RWPE1 (cell line): ENCODE measurements around the gene DCBLD2.
A peak's percentile ranks its signal among the peaks of the same experiment; 100 is the strongest.
"Not testable (repeated sequence)": the region's sequence is repeated elsewhere in the genome, so short reads cannot be mapped to it uniquely, and the experiment has no call there.

Source experiments
- CTCF ChIA-PET: fragments of 350-600 bp; sonication (Branson Sonifier 250); formaldehyde crosslinking; extraction: SDS; loops from one replicate; lab custom pipeline; 2021; lab: Yijun Ruan, JAX
- POLR2A ChIA-PET: fragments of 400-600 bp; formaldehyde crosslinking; extraction: SDS; loops from one replicate; lab custom pipeline; 2020; ENCODE audit warnings: antibody characterized with exemption; ENCODE audit not compliant: low non-redundant PET; lab: Yijun Ruan, JAX
- DNase-seq: peaks from one replicate; pipeline ENCODE4 v3.0.0; 2012; ENCODE audit warnings: low spot score
- H3K27ac ChIP-seq: fragments of 450-650 bp; 2 replicates; pipeline ENCODE4 v1.5.1; 2017
- TF ChIP-seq, protein P1 (sequence below): fragments of 450-650 bp; conservative IDR thresholded peaks from 2 replicates; pipeline ENCODE4 v1.5.1; 2017; ENCODE audit warnings: low read depth, mild to moderate bottlenecking

Gene DCBLD2

GRCh38 chr3:98843266-98843959 lies 58.1 kb downstream of the DCBLD2 start:
- H3K27ac ChIP-seq, result no peak overlapping the region
- ChIA-PET POLR2A (no interaction called here), CTCF (interaction anchor here (0.5 kb wide), 1 partner anchor 59 kb away, joined by 5 read pairs; no protein-coding TSS in a partner anchor)
- TF ChIP-seq, protein P1, sequence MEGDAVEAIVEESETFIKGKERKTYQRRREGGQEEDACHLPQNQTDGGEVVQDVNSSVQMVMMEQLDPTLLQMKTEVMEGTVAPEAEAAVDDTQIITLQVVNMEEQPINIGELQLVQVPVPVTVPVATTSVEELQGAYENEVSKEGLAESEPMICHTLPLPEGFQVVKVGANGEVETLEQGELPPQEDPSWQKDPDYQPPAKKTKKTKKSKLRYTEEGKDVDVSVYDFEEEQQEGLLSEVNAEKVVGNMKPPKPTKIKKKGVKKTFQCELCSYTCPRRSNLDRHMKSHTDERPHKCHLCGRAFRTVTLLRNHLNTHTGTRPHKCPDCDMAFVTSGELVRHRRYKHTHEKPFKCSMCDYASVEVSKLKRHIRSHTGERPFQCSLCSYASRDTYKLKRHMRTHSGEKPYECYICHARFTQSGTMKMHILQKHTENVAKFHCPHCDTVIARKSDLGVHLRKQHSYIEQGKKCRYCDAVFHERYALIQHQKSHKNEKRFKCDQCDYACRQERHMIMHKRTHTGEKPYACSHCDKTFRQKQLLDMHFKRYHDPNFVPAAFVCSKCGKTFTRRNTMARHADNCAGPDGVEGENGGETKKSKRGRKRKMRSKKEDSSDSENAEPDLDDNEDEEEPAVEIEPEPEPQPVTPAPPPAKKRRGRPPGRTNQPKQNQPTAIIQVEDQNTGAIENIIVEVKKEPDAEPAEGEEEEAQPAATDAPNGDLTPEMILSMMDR, result no peak
- no peak for DNase-seq

- CTCF ChIA-PET, result interaction anchor here (0.5 to 0.6 kb wide), 2 partner anchors 14 to 119 kb away, joined by 3 to 4 read pairs; no protein-coding TSS in a partner anchor
- DNase-seq, result no peak
- H3K27ac ChIP-seq, result no peak overlapping the region
- TF ChIP-seq, protein P1, result no peak
- POLR2A ChIA-PET, result no interaction called here
Observed at GRCh38 chr3:98839846-98840245, 61.6 kb downstream of the DCBLD2 start.

- H3K27ac ChIP-seq, result not testable (repeated sequence)
- CTCF ChIA-PET, result interaction anchor here (0.5 kb wide), 1 partner anchor 108 kb away, joined by 3 read pairs; no protein-coding TSS in a partner anchor
Observed at GRCh38 chr3:98831060-98831459, 70.4 kb downstream of the DCBLD2 start.

GRCh38 chr3:98829246-98829832 lies 72.2 kb downstream of the DCBLD2 start:
- POLR2A ChIA-PET, result no interaction called here
- no peak for DNase-seq
- TF ChIP-seq, protein P1, result no peak
- H3K27ac ChIP-seq, result no peak overlapping the region
- CTCF ChIA-PET, result no interaction called here

More at GRCh38 chr3:98831060-98831459, 70.4 kb downstream of the DCBLD2 start:
- POLR2A ChIA-PET, DNase-seq: not testable (repeated sequence)

DNA sequence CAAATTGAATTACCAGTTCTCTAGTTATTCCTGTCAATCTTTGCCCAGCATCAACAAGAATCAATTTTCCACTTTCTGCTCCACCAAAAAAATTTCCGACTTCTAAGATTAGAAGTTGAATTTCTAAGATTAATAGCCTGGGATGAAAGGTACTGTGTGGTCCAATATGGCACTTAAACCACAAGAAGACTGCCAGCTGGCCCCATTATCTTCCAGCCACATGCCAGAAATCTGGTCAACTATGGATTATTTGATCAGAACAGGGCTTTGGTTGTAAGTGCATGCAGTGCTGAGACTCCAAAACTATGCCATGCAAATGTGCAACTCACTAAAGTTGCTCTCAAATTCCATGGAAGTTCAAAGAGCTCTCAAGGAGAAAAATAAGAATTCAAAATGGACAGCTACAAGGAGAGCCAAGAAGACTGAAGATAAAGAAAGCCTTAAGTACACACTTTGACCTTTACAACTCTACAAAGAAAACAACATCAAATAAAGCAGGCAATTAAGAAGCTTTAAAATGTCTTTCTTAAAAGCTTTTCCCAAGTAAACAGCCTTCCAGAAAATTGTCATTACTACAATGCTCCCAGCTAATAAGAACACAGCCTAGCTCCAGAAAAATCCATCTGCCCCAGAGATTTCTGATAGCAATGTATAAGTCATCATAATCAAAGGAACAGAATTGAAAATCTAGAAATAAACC lies 74.1 kb downstream of the DCBLD2 start:
- ChIA-PET POLR2A (no interaction called here), CTCF (interaction anchor here (0.5 to 0.8 kb wide), 2 partner anchors 509 to 926 kb away, joined by 3 read pairs; no protein-coding TSS in a partner anchor)
- no peak overlapping the region for H3K27ac ChIP-seq
- TF ChIP-seq, protein P1, result no peak
- no peak for DNase-seq

GRCh38 chr3:98826126-98826525 lies 75.4 kb downstream of the DCBLD2 start:
- no peak for DNase-seq
- H3K27ac ChIP-seq, result peak overlapping the region; percentile 75
- ChIA-PET CTCF (interaction anchor here (0.6 to 1.3 kb wide), 3 partner anchors 9 to 204 kb away, joined by 3 to 4 read pairs (median 3); no protein-coding TSS in a partner anchor), POLR2A (no interaction called here)
- TF ChIP-seq, protein P1, result no peak
